Measurements from ENCODE around the gene TRAPPC11. TPM values are rescaled to one million over a fixed set of nuclear protein-coding genes. Genes with fewer than 3 reads are reported as not detected.
A peak's percentile ranks its signal among the peaks of the same experiment; 100 is the strongest.
"Not testable (repeated sequence)": the region's sequence is repeated elsewhere in the genome, so short reads cannot be mapped to it uniquely, and the experiment has no call there.

The TRAPPC11 gene
- total RNA-seq = 10 to 100 TPM; 31.5 to 37.2 TPM

DNA sequence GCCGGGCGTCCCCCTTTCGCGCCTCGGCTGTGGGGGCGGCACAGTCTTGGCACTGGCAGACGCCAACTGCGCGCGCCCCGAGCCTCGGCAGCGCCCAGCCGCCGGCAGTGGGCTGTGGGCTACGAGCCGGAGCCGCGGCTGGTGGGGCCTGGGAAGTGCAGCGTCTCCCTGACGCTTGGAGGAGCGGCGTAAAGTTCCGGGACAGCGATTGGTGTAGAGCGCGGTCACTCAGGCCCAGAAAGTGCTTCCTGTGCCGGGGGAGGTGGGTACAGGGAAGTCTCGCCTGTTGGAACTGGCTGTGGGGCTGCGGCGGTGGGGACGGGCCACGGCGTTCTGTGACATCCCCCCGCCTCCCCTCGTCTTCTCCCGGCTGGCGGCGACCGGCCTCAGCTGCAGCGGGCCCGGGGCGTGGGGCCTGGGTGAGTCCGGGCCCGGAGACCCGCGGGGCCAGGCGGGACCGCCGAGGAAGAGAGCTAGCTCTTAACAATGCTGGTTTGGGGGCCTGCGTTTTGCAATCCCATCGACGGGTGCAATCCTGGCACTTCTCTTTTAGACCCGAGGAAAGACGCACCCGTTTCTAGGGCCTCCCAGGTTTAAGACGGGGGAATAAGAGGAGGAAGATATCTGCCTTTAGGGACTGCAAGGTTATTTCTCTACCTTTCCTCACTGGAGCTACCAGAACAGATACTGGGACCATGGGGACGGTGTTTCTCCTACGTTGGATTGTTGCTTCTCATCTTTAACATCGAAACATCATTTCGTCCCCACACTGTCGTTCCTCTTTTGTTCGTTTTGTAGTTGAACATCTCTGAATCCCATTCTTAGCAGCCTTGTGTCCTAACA is at the start of gene TRAPPC11, which contains the start of gene RWDD4:
Gene TRAPPC11 (plus strand): TSS at position 265 of the 843 bp plus-strand sequence. CDS start 4,575 bp downstream, outside the sequence.
Gene RWDD4 (minus strand): TSS at position 157 of the 843 bp plus-strand sequence. CDS start 233 bp downstream, outside the sequence.
- Mint-ChIP-seq H3K36me3 (peaks cover 5% of the 10 kb centered on the region in 2 donors), H3K27ac (peak within 1 kb of the TSS; percentile 91 to 99), H3K9me3 (no peaks in the 10 kb centered on the region)
- DNase-seq (ENCODE audit: low spot score in 2 of 2) (peak; percentile 90 to 96), ATAC-seq (peak; percentile 100)

- no peak overlapping the region for H3K27ac Mint-ChIP-seq
- no peaks in the 10 kb centered on the region for H3K36me3 Mint-ChIP-seq
- DNase-seq (ENCODE audit: low spot score in 2 of 2) = no peak
- H3K9me3 Mint-ChIP-seq = no peaks in the 10 kb centered on the region
- no peak for ATAC-seq
Measured at GRCh38 chr4:183610033-183610432, 49.1 kb upstream of the TRAPPC11 start.

- Mint-ChIP-seq H3K36me3 (no peaks in the 10 kb centered on the region), H3K9me3 (no peaks in the 10 kb centered on the region), H3K27ac (no peak overlapping the region)
- ATAC-seq (no peak), DNase-seq (ENCODE audit: low spot score in 2 of 2) (no peak)
Measured at GRCh38 chr4:183610613-183611012, 48.5 kb upstream of the TRAPPC11 start.

DNA sequence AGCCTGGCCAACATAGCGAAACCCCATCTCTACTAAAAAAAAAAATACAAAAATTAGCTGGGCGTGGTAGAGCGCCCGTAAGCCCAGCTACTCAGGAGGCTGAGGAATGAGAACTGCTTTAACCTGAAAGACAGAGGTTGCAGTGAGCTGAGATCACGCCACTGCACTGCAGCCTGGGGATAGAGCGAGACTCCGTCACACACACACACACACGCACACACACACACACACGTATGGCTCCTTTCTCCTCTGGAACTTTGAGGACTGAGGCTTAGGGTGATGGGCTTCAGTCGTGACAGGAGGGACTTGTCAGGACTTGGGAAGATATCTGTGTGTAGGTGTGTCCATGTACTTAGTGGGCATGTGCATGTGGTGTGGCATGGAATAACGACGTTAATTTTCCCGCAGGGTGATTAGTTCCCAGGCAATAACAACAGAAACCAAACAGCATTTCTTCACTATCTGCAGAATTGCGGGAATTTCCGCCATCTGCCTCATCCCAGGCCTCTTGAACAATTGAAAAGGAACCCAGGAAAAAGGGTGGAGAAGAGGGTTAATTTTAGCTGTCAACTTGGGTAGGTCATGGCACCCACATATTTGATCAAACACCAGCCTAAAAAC is 47.8 kb upstream of the TRAPPC11 start:
- H3K36me3 Mint-ChIP-seq = no peaks in the 10 kb centered on the region
- ATAC-seq (no peak), DNase-seq (ENCODE audit: low spot score in 2 of 2) (no peak)
- no peaks in the 10 kb centered on the region for H3K9me3 Mint-ChIP-seq
- H3K27ac Mint-ChIP-seq = no peak overlapping the region

GRCh38 chr4:183612329-183613250 is 46.5 kb upstream of the TRAPPC11 start:
- H3K27ac Mint-ChIP-seq = no peak overlapping the region
- H3K36me3 Mint-ChIP-seq = no peaks in the 10 kb centered on the region
- no peak for DNase-seq (ENCODE audit: low spot score in 2 of 2)

GRCh38 chr4:183617075-183617474 is 42.0 kb upstream of the TRAPPC11 start:
- ATAC-seq (no peak), DNase-seq (ENCODE audit: low spot score in 2 of 2) (no peak)
- no peak overlapping the region for H3K27ac Mint-ChIP-seq
- H3K36me3 Mint-ChIP-seq = no peaks in the 10 kb centered on the region
- no peaks in the 10 kb centered on the region for H3K9me3 Mint-ChIP-seq

More at GRCh38 chr4:183612329-183613250, 46.5 kb upstream of the TRAPPC11 start:
- no peaks in the 10 kb centered on the region for H3K9me3 Mint-ChIP-seq
- no peak for ATAC-seq

DNA sequence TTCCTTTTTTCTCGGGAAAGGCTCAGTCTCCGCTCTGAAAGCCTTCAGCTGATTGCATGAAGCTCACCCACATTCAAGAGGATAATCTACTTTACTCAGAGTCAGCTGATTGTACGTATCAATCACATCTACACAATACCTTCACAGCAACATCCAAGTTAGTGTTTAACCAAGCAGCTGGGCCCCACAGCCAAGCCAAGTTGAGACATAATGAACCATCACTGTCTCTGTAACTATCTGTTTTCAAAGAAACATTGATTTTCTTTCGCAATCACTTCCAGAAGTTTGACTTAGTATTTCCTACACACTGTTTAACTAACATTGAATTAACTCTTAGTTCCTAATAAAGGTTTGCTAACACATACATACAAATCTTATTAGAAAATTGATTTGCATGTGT is 40.4 kb upstream of the TRAPPC11 start:
- Mint-ChIP-seq H3K9me3 (no peaks in the 10 kb centered on the region), H3K27ac (no peak overlapping the region), H3K36me3 (no peaks in the 10 kb centered on the region)
- no peak for ATAC-seq
- DNase-seq (ENCODE audit: low spot score in 2 of 2) = no peak

DNA sequence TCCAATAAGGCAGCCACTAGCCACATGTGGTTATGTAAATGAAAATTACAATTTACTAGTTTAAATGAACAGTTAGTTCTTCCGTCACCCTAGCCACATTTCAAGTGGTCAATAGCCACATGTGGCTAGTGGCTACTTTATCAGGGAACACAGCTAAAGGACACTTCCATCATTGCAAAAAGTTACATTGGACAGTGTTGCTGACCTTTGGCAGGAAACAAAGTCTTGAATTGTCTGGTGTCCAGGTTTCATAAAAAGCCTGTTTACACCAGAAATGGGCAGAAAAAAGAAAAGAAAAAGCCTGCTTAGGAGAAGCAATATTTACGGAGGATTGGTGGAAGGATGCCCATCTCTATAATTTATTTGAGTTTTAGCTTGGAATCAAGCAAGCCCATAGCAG is 38.7 kb upstream of the TRAPPC11 start:
- Mint-ChIP-seq H3K36me3 (no peaks in the 10 kb centered on the region), H3K27ac (no peak overlapping the region), H3K9me3 (no peaks in the 10 kb centered on the region)
- DNase-seq (ENCODE audit: low spot score in 2 of 2) (no peak), ATAC-seq (no peak)

DNA sequence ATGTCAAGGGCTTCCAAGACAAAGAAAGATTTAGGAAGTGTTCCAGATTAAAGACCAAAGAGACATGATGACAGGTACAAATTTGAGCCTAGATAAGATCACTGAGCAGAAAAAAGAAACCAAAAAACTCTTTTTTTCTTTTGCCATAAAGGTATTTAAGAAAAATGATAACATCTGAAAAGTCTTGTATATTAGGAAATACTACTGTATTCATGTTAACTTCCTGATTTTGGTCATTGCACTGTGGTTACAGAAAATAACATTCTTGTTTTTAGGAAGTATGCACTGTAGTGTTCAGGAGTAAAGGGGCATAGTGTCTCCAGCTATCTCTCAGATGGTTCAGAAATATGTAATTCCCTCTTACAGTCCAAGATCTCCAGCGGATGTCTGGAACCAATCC is 37.2 kb upstream of the TRAPPC11 start:
- H3K36me3 Mint-ChIP-seq = no peaks in the 10 kb centered on the region
- H3K27ac Mint-ChIP-seq = no peak overlapping the region
- ATAC-seq (no peak), DNase-seq (ENCODE audit: low spot score in 2 of 2) (no peak)
- H3K9me3 Mint-ChIP-seq = no peaks in the 10 kb centered on the region

DNA sequence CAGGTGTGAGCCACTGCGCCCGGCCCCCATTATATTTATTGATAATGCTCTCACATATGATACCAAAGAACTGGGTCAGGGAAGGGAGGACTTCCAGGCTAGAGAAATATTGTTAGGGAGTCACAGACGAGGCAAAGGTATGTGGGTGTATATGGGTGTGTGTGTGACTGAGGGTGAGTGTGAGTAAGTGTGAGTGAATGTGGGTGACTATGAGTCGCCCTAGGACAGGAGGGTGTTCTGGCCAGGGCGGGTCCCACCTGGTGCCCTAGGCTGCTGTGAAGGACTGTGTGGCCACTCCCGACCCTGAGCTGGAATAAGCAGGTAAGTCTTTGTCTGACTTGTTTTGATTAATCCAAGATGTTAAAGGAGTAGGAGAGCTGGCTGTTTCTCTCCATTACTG is 34.5 kb upstream of the TRAPPC11 start:
- no peaks in the 10 kb centered on the region for H3K9me3 Mint-ChIP-seq
- no peak for ATAC-seq
- H3K36me3 Mint-ChIP-seq = no peaks in the 10 kb centered on the region
- no peak overlapping the region for H3K27ac Mint-ChIP-seq
- no peak for DNase-seq (ENCODE audit: low spot score in 2 of 2)

GRCh38 chr4:183626168-183626567 is 32.9 kb upstream of the TRAPPC11 start:
- DNase-seq (ENCODE audit: low spot score in 2 of 2) (no peak), ATAC-seq (no peak)

GRCh38 chr4:183627286-183627685 is 31.8 kb upstream of the TRAPPC11 start:
- not testable (repeated sequence) for H3K27ac Mint-ChIP-seq; ATAC-seq; H3K36me3 Mint-ChIP-seq; DNase-seq (ENCODE audit: low spot score in 2 of 2); H3K9me3 Mint-ChIP-seq

More at GRCh38 chr4:183626168-183626567, 32.9 kb upstream of the TRAPPC11 start:
- no peaks in the 10 kb centered on the region for H3K36me3 Mint-ChIP-seq
- no peaks in the 10 kb centered on the region for H3K9me3 Mint-ChIP-seq
- no peak overlapping the region for H3K27ac Mint-ChIP-seq

DNA sequence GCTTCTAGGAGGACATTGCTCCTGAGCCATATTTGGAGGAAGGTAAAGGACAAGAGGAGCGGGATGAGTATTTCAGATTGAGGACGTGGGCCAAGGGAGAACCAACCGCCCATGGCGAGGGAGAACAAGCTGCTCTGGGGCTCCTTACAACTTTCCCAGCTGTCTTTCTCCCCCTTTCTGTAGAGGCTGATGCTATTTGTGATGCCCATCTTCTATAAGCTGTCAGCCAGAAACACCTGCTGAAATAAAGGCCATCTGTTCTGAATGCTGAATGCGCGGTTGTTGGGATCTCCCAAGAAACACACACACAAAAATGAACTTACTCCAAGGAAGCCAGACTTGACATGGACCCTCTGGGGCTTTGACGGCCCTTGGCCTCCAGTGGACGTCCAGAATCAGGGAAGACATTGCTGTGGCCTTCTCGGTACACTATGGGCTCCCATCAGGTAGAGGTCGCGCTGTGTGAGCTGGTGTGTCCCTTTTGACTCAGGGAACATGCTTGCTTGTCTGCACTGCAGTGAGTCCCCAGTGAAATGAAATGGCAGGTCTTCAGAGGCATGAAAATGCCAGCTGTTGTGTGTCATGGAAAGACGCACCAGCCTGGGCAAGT is 31.0 kb upstream of the TRAPPC11 start:
- ATAC-seq (no peak), DNase-seq (ENCODE audit: low spot score in 2 of 2) (no peak)
- Mint-ChIP-seq H3K9me3 (no peaks in the 10 kb centered on the region), H3K27ac (no peak overlapping the region), H3K36me3 (no peaks in the 10 kb centered on the region)

DNA sequence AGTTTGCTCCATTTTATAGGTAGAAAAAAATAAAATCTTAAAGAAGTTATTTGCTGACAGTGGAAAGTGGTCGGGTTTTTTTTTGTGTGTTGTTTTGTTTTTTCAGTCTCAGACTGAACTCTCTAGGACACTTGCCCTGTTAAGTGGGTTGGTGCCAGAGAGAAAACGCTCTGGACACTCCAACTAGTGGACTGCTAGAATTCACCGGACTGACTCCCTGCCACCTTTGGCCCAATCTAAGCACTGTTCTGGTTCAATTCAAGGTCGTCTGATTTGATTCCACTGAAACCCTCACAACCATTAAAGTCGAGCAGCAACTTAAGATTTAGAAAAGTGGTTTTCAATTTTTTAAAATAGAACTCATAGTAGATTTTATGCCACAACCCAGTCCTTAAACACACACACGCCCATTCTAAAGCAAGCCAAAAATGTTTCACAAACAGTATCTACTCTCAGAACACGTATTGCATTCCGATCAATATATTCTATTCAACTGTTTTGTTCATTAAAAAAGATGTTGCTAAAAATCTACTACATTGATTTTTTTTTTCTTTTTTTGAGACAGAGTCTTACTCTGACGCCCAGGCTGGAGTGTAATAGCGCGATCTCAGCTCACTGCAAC is 27.4 kb upstream of the TRAPPC11 start:
- DNase-seq (ENCODE audit: low spot score in 2 of 2) (no peak), ATAC-seq (no peak)
- Mint-ChIP-seq H3K9me3 (no peaks in the 10 kb centered on the region), H3K36me3 (no peaks in the 10 kb centered on the region), H3K27ac (no peak overlapping the region)

GRCh38 chr4:183632689-183633088 is 26.4 kb upstream of the TRAPPC11 start:
- no peak overlapping the region for H3K27ac Mint-ChIP-seq
- H3K36me3 Mint-ChIP-seq = no peaks in the 10 kb centered on the region

More at GRCh38 chr4:183632689-183633088, 26.4 kb upstream of the TRAPPC11 start:
- no peak for ATAC-seq
- H3K9me3 Mint-ChIP-seq = no peaks in the 10 kb centered on the region
- no peak for DNase-seq (ENCODE audit: low spot score in 2 of 2)

Measured in activated naive CD4-positive, alpha-beta T cell treated with anti-CD3 and anti-CD28 coated beads, Interleukin-2, amount 50 U/mL, for 72 hours (primary cell).